ENCODE results near the gene HK1.

GRCh38 chr10:69246036-69246435, 32.3 kb upstream of the HK1 start:
- TF ChIP-seq CTCF (conservative IDR thresholded peaks at IDR 0.05 in 1 of 2, IDR thresholded peaks at IDR 0.05 in 1 of 2; ENCODE audit: extremely low read depth in 1 of 2, insufficient read depth in 1 of 2, low read depth in 1 of 2, low read length in 2 of 2): no peak
- no peak for TF ChIP-seq EZH2 (IDR thresholded peaks at IDR 0.05; ENCODE audit: borderline replicate concordance, low read length)
